Endothelial cell of umbilical vein (primary cell): Measurements from ENCODE around the gene AQR. TPM values are rescaled to one million over a fixed set of nuclear protein-coding genes. Genes with fewer than 3 reads are reported as not detected.

Experiments used
- BruUV-seq: library from RNA; stranded (reverse); fragments of 400-500 nt; replicated peaks from 2 replicates; lab custom pipeline; 2021; lab: Mats Ljungman, UMichigan
- CTCF ChIA-PET: fragments of 300-600, 350-600 bp; sonication (Branson Sonifier 250); formaldehyde crosslinking; loops from one replicate; lab custom pipeline; 2021; ENCODE audit warnings: antibody characterized with exemption, inconsistent platforms; lab: Charles Lee
- POLR2A ChIA-PET: fragments of 300-600, 350-600 bp; sonication (Branson Sonifier 250); formaldehyde crosslinking; loops from one replicate; lab custom pipeline; 2021; ENCODE audit warnings: antibody characterized with exemption, inconsistent platforms; lab: Charles Lee
- DNase-seq: peaks from one replicate; pipeline ENCODE4 v3.0.0-alpha.2; 2011; ENCODE audit warnings: low read depth, low spot score
- FAIRE-seq: peaks from 2 replicates; lab custom pipeline; 2011; peaks lifted over from hg19 to GRCh38; lab: Jason Lieb, UNC
- H2AFZ ChIP-seq: 2 replicates; pipeline ENCODE4 v1.6.0; 2012; ENCODE audit warnings: low read depth, low read length, control low read depth, inconsistent platforms
- H3K27ac ChIP-seq: 2 replicates; pipeline ENCODE4 v1.5.1; 2011; ENCODE audit warnings: low read depth, mild to moderate bottlenecking, control low read depth, low read length, moderate library complexity; ENCODE audit not compliant: insufficient read depth
- H3K27me3 ChIP-seq, 2 experiments: 2 replicates each; pipeline versions ENCODE4 v1.6.0 to v1.6.1; 2011; ENCODE audit warnings: low read length in 2 of 2, mixed read lengths in 1 of 2; ENCODE audit not compliant: control insufficient read depth in 2 of 2, insufficient read depth in 2 of 2
- H3K36me3 ChIP-seq, 2 experiments: 2 replicates in 1 of 2; 3 replicates in 1 of 2; pipeline ENCODE4 v1.5.1; 2011; ENCODE audit warnings: low read length in 2 of 2, mild to moderate bottlenecking in 1 of 2, moderate library complexity in 1 of 2; ENCODE audit not compliant: control insufficient read depth in 2 of 2, insufficient read depth in 2 of 2; ENCODE audit errors: extremely low read depth in 1 of 2
- H3K4me1 ChIP-seq: 3 replicates; pipeline ENCODE4 v1.5.1; 2011; ENCODE audit warnings: mild to moderate bottlenecking, low read length; ENCODE audit not compliant: control insufficient read depth, insufficient read depth; ENCODE audit errors: extremely low read depth
- H3K4me2 ChIP-seq: 2 replicates; pipeline ENCODE4 v1.6.1; 2011; ENCODE audit warnings: low read length, control low read depth, mixed read lengths; ENCODE audit not compliant: insufficient read depth
- H3K4me3 ChIP-seq, 3 experiments: fragments of 200-600 bp in 1 of 3; sonication (generic), shearing (Covaris generic) in 1 of 3; replicated peaks in 1 of 3; 2 replicates each; pipeline ENCODE4 v1.5.1; 2011 to 2016; ENCODE audit warnings: control low read depth in 3 of 3, low read length in 3 of 3, mild to moderate bottlenecking in 2 of 3, inconsistent platforms in 1 of 3, low read depth in 1 of 3, moderate library complexity in 1 of 3; ENCODE audit not compliant: insufficient read depth in 1 of 3
- H3K79me2 ChIP-seq: 2 replicates; pipeline ENCODE4 v1.6.0; 2012; ENCODE audit warnings: low read length, inconsistent platforms; ENCODE audit not compliant: control insufficient read depth, insufficient read depth
- H3K9ac ChIP-seq: replicated peaks from 2 replicates; pipeline ENCODE3; 2011; ENCODE audit warnings: low read length, control low read depth; ENCODE audit not compliant: insufficient read depth; ENCODE audit errors: extremely low read depth
- H3K9me1 ChIP-seq: replicated peaks from 3 replicates; pipeline ENCODE4 v1.6.0; 2011; ENCODE audit warnings: mild to moderate bottlenecking, low read length; ENCODE audit not compliant: control insufficient read depth, insufficient read depth; ENCODE audit errors: extremely low read depth
- H3K9me3 ChIP-seq: replicated peaks from 2 replicates; pipeline ENCODE4 v1.5.1; 2012; ENCODE audit warnings: low read length, inconsistent platforms; ENCODE audit not compliant: control insufficient read depth, insufficient read depth
- H4K20me1 ChIP-seq: replicated peaks from 2 replicates; pipeline ENCODE3; 2011; ENCODE audit warnings: mild to moderate bottlenecking, low read length; ENCODE audit not compliant: control insufficient read depth, insufficient read depth; ENCODE audit errors: extremely low read depth
- EZH2 ChIP-seq: IDR thresholded peaks from 2 replicates; pipeline ENCODE4 v1.6.1; 2012; ENCODE audit warnings: borderline replicate concordance, low read depth, mild to moderate bottlenecking, moderate library complexity, low read length, inconsistent platforms; ENCODE audit not compliant: severe bottlenecking
- FOS ChIP-seq: IDR thresholded peaks from 2 replicates; pipeline ENCODE4 v1.6.1; 2011; ENCODE audit warnings: mild to moderate bottlenecking, low read length, moderate library complexity, borderline replicate concordance; ENCODE audit not compliant: insufficient read depth
- GATA2 ChIP-seq: IDR thresholded peaks from 2 replicates; pipeline ENCODE4 v1.7.0; 2011; ENCODE audit warnings: low read depth, mild to moderate bottlenecking, moderate library complexity, mixed read lengths, low read length; ENCODE audit not compliant: insufficient read length, insufficient read depth
- JUN ChIP-seq: IDR thresholded peaks from 2 replicates; pipeline ENCODE4 v1.6.1; 2011; ENCODE audit warnings: borderline replicate concordance, low read depth; ENCODE audit not compliant: insufficient read length, insufficient read depth
- MYC ChIP-seq: IDR thresholded peaks from one replicate; pipeline ENCODE4 v1.6.1; 2011; ENCODE audit warnings: mild to moderate bottlenecking, low read depth, low read length
- POLR2A ChIP-seq: IDR thresholded peaks from 2 replicates; pipeline ENCODE4 v1.6.1; 2012; ENCODE audit warnings: low read depth, mild to moderate bottlenecking, control low read depth, low read length
- POLR2AphosphoS5 ChIP-seq: IDR thresholded peaks from 2 replicates; pipeline ENCODE4 v1.6.1; 2012; ENCODE audit warnings: low read depth, mild to moderate bottlenecking, control low read depth, low read length, moderate library complexity; ENCODE audit not compliant: insufficient read depth
- dilution Hi-C: fragments of 300-500 bp; cut with MboI; formaldehyde crosslinking; loops from one replicate; pipeline ENCODE4 v1.15.0; 2019; ENCODE audit warnings: low sequenced_read_pairs; ENCODE audit not compliant: extremely low pct_ligation_motif_present
- intact Hi-C: fragments of 100-400 bp; cut with micrococcal nuclease; formaldehyde crosslinking; loops from one replicate; pipeline ENCODE4 v1.10.0; 2022
- polyA plus RNA-seq, 4 experiments: library from polyadenylated mRNA; depleted of rRNA in 3 of 4; stranded (reverse) in 3 of 4; unstranded in 1 of 4; fragments of >200 nt; gene quantifications; 2 replicates each; pipeline versions ENCODE4 v1.2.1 to v1.2.3, GENCODE V29; 2011 to 2012; ENCODE audit warnings: missing spikeins in 1 of 4
- total RNA-seq: library from RNA; stranded (reverse); gene quantifications from 2 replicates; pipeline ENCODE4 v1.2.3, GENCODE V29; 2021
- TF ChIP-seq, protein P1 (sequence below): IDR thresholded peaks from 2 replicates; pipeline ENCODE4 v1.6.1; 2011; ENCODE audit not compliant: insufficient read depth, insufficient read length
- TF ChIP-seq, protein P2 (sequence below), 2 donors: IDR thresholded peaks; 1 replicate in 1 of 2; 2 replicates in 1 of 2; pipeline ENCODE4 v1.5.1; 2011; ENCODE audit warnings: low read length in 2 of 2, mild to moderate bottlenecking in 2 of 2, moderate library complexity in 2 of 2, control low read depth in 1 of 2, inconsistent platforms in 1 of 2, low read depth in 1 of 2; ENCODE audit not compliant: insufficient read depth in 1 of 2; ENCODE audit errors: extremely low read depth in 1 of 2

Gene AQR
- total and polyA plus RNA-seq, 2 donors (not counting 3 experiments of a cell fraction or from before 2014, with no cell fraction given), result 18.7 to 37.5 TPM

DNA sequence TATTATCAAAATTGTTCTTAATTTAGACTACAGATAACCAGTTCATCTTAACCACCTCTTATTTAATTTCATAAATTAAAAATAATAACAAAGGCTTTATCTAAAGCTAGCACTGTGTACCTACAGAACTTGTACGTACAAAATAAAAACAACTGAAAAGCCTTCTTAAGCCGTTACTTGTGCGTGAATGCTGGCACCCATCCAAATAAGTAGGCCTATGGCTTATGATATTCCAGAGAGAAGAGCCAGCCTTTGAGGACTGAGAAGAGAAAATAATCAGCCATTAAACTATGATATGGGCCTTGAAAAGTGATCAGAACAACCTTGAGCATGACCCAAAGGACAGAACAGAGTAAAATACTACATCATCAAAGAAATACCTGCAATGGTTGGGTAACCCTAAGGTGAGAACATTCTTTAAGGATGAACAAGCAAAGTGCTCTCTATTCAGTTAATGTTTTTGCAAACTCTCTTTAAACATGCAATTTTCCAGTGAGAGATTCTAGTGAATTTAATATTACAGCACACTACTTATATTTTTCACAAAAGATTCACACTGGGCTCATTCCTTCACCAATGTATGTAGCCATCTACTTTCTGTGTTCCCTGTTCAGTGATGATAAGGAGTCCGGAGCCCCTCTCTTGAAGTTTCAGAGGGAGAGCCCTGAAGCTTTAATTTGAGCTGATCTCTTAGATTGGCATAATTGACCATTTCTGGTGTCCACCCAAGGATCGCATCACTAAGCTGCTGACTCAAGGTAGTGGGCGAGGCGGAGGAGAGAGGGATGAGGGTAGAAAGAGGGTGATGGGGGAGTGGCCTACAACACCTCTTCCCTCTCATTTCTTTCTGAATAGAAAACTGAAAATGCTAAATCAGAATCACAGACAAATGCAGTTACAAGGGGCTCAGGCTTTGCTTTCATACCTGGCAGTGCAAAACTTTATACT, 166.5 kb downstream of the AQR start:
- Histone ChIP-seq H3K79me2 (no peaks in the 10 kb centered on the region), H3K36me3 (no peaks in the 10 kb centered on the region), H3K9ac (no peak overlapping the region), H2AFZ (no peak overlapping the region), H3K9me1 (no peaks in the 10 kb centered on the region), H3K9me3 (no peaks in the 10 kb centered on the region), H3K4me3 (no peak overlapping the region), H3K4me2 (no peak overlapping the region), H3K4me1 (no peaks in the 10 kb centered on the region), H3K27ac (no peak overlapping the region), H3K27me3 (peaks cover 4 to 16% of the 10 kb centered on the region in 2 experiments), H4K20me1 (no peaks in the 10 kb centered on the region)
- ChIA-PET POLR2A (no interaction called here), CTCF (interaction anchor here (1.5 kb wide), 1 partner anchor 11 kb away, joined by 5 read pairs; no protein-coding TSS in a partner anchor)
- FAIRE-seq (no peak), DNase-seq (no peak)
- BruUV-seq, result no TSS peak
- intact Hi-C loops, result no loop called here
- dilution Hi-C loops, result no loop called here
- TF ChIP-seq MYC, result no peak
- TF ChIP-seq, protein P1, sequence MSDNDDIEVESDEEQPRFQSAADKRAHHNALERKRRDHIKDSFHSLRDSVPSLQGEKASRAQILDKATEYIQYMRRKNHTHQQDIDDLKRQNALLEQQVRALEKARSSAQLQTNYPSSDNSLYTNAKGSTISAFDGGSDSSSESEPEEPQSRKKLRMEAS, result no peak
- TF ChIP-seq GATA2, result no peak
- TF ChIP-seq POLR2A, result no peak
- TF ChIP-seq, protein P2, sequence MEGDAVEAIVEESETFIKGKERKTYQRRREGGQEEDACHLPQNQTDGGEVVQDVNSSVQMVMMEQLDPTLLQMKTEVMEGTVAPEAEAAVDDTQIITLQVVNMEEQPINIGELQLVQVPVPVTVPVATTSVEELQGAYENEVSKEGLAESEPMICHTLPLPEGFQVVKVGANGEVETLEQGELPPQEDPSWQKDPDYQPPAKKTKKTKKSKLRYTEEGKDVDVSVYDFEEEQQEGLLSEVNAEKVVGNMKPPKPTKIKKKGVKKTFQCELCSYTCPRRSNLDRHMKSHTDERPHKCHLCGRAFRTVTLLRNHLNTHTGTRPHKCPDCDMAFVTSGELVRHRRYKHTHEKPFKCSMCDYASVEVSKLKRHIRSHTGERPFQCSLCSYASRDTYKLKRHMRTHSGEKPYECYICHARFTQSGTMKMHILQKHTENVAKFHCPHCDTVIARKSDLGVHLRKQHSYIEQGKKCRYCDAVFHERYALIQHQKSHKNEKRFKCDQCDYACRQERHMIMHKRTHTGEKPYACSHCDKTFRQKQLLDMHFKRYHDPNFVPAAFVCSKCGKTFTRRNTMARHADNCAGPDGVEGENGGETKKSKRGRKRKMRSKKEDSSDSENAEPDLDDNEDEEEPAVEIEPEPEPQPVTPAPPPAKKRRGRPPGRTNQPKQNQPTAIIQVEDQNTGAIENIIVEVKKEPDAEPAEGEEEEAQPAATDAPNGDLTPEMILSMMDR (IDR thresholded peaks at IDR 0.05; ENCODE audit: extremely low read depth in 1 of 2, insufficient read depth in 1 of 2, low read depth in 1 of 2, low read length in 2 of 2), result no peak
- no peak for TF ChIP-seq FOS
- TF ChIP-seq JUN, result no peak
- TF ChIP-seq EZH2, result no peak
- TF ChIP-seq POLR2AphosphoS5, result no peak
